ENCODE results near the gene AMIGO1.

- TF ChIP-seq POLR2A (IDR thresholded peaks at IDR 0.05; ENCODE audit: low read depth, low read length), result no peak
- TF ChIP-seq TAF1 (IDR thresholded peaks at IDR 0.05; ENCODE audit: low read depth, low read length), result no peak
- TF ChIP-seq POLR2AphosphoS5 (IDR thresholded peaks at IDR 0.05; ENCODE audit: low read depth, low read length), result no peak
- TF ChIP-seq POU2F2 (IDR thresholded peaks at IDR 0.05; ENCODE audit: low read depth, low read length), result no peak
- TF ChIP-seq PAX5 (IDR thresholded peaks at IDR 0.05; ENCODE audit: insufficient read depth, low read length, severe bottlenecking), result no peak
Measured at GRCh38 chr1:109468903-109469302, 40.6 kb downstream of the AMIGO1 start.

Measured in GM12891 (cell line).